SK-N-MC (cell line): ENCODE measurements around the gene MAPK8IP3.

Source experiments
- DNase-seq: peaks from one replicate; pipeline ENCODE4 v3.0.0-alpha.2; 2011; ENCODE audit warnings: low read depth, low spot score
- H3K27ac ChIP-seq: fragments of 200-600 bp; sonication (generic); 2 replicates; pipeline ENCODE4 v1.5.1; 2016; ENCODE audit warnings: mixed run types
- H3K36me3 ChIP-seq: fragments of 200-600 bp; sonication (generic); 2 replicates; pipeline ENCODE4 v1.6.1; 2017; ENCODE audit warnings: antibody characterized with exemption, low read length, mixed read lengths; ENCODE audit not compliant: insufficient read depth
- H3K4me3 ChIP-seq: fragments of 200-600 bp; sonication (generic); 2 replicates; pipeline ENCODE4 v1.5.1; 2016
- H3K9ac ChIP-seq: fragments of 200-600 bp; sonication (generic); 2 replicates; pipeline ENCODE4 v1.8.0; 2017; ENCODE audit warnings: mixed run types, mixed read lengths; ENCODE audit not compliant: insufficient read length
- H3K9me3 ChIP-seq: fragments of 200-600 bp; sonication (generic); 2 replicates; pipeline ENCODE4 v1.6.1; 2017; ENCODE audit warnings: low read depth, mild to moderate bottlenecking, antibody characterized with exemption, low read length, moderate library complexity, mixed read lengths
- EZH2 ChIP-seq: fragments of 200-600 bp; sonication (generic); IDR thresholded peaks from one replicate; pipeline ENCODE4 v1.6.1; 2017; ENCODE audit warnings: antibody characterized with exemption
- FOXP2 ChIP-seq: optimal IDR thresholded peaks from 2 replicates; pipeline ENCODE3; 2011; ENCODE audit warnings: mild to moderate bottlenecking, moderate library complexity; ENCODE audit not compliant: insufficient read depth; ENCODE audit errors: extremely low read length, control extremely low read depth
- POLR2AphosphoS5 ChIP-seq: IDR thresholded peaks from 2 replicates; pipeline ENCODE4 v1.6.1; 2012; ENCODE audit warnings: mild to moderate bottlenecking, low read depth, low read length, borderline replicate concordance

Gene MAPK8IP3

DNA sequence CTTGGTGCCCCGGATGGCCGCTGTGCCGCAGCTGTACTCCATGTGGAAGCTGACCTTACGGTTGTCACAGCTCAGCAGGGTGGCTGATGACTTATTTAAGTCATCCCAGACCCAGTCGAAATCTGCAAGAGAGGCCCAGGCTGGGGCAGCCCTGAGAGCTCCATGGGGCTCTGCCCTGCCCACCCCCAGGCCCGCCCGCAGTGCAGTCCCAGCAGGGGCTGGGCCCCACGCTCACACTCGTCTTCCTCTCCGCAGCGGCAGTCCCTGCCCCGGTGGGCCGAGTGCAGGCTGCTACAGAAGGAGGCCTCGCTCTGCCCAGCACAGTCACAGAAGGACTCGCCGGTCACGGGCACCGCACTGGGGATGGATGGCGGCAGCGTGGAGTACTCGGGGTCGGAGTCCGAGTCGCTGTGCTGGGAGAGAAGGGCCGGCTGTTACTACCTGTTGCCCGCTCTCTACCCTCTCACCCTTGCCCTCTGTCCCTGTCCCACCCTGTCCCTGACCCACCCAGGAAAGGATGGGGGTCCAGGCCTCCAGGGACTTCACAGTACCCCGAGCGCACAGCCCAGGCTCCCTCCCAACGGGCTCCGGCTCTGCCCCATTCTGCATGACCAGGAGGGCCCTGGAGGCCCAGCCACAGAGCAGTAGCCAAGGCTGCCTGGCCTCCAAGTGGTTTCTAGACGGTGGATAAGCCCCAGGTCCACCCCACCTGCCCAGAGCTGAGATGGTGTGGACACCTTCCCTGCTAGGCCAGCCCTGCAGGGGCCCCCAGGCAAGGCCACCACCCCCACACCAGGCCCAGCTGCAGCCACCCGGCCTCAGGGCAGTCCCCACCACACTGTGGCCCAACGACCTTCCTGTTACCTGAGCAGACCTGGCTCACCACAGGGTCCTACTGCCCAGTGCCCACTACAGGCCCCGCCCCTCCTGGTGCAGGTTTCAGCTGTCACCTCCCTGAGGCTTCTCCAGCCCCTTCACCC is 72.5 kb downstream of the MAPK8IP3 start:
- no peak for DNase-seq
- Histone ChIP-seq H3K4me3 (no peak overlapping the region), H3K27ac (no peak overlapping the region), H3K36me3 (no peaks in the 10 kb centered on the region; the same call in 1 of the 2 replicates), H3K9ac (no peak overlapping the region), H3K9me3 (no peaks in the 10 kb centered on the region)
- TF ChIP-seq FOXP2 (no peak), EZH2 (no peak), POLR2AphosphoS5 (no peak; the same call in 1 of the 2 replicates)

DNA sequence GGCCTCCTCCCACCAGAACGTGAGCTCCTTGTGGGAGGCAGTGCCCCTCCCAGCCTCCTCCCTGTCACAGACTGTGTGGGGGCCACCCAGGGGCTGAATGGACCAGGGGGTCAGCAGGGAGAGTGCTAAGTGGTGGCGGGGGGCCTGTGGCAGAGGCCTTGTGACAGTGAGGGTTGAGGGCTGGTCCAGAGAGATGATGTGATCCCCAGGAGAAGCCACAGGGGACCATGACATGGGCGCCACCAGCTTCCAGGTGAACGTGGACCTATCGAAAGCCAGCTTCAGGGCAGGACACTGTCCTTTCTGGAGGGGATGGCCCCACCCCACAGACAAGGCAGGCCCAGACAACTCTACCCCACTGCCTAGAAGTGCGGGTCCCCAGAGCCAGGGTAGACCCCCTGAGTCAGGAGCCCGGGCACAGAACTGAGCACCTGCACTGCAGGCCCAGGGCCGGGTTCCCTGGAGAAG is 73.3 kb downstream of the MAPK8IP3 start:
- no peak for TF ChIP-seq EZH2
- H3K36me3 ChIP-seq = no peaks in the 10 kb centered on the region; the same call in 1 of the 2 replicates
- no peak overlapping the region for H3K4me3 ChIP-seq
- H3K9me3 ChIP-seq = no peaks in the 10 kb centered on the region
- no peak overlapping the region for H3K27ac ChIP-seq
- no peak for DNase-seq
- H3K9ac ChIP-seq = no peak overlapping the region

DNA sequence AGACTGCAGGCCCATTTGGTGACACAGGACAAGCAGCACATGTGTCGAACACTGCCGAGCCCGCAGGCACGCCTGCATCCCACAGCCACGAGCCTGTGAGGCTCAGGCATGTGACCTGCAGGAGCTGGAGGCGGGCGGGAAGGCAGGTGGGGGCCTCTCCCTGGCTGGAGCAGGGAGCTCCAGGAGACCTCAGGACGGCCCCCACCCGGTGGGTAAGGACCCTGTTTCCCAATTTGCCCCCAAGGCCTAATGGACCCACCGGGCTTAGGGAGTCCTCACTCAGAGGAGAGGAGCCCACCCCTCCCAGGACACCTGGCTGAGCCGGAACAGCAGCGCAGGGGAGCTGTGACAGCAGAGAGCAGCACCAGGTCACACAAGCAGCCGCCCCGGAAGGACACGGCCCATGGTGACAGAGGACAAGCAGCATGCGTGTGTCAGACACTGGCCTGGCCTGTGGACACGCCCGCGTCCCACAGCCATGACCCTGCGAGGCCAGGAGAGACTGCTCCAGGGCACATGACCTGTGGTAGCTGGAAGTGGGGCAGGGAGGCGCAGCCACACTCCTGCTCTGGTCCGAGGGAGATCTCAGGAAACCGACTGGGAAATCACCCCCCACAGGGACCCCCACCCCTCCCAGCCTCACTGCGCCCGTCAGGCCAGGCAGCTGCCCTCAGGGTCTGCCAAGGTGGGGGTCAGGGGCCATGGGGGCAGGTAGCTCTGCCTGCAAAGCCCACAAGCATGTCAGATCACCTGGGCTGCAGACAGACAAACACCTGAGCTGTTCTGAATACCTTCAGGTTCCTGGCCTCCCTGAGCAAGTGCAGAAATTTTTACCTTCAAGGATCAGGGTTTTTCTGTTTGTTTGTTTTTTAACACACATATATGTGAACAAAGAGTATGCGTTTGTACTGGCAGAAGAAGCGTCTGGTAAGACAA is 74.0 kb downstream of the MAPK8IP3 start:
- Histone ChIP-seq H3K36me3 (no peaks in the 10 kb centered on the region; the same call in 1 of the 2 replicates), H3K9ac (no peak overlapping the region)

DNA sequence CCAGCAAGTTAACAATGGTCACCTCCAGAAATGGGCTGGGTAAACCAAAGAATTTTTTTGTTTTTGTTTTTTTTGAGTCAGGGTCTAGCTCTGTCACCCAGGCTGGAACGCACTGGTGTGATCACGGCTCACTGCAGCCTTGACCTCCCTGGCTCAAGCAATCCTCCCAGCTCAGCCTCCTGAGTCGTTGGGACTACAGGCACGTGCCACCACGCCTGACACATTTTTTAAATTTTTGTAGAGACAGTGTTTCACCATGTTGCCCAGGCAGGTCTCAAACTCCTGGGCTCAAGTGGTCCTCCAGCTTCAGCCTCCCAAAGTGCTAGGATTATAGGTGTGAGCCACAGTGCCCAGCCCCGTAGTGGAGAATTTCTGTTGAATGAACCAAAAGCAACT is 74.7 kb downstream of the MAPK8IP3 start:
- no peak for DNase-seq
- Histone ChIP-seq H3K9ac (no peak overlapping the region), H3K9me3 (no peaks in the 10 kb centered on the region), H3K27ac (no peak overlapping the region), H3K36me3 (no peaks in the 10 kb centered on the region; the same call in 1 of the 2 replicates), H3K4me3 (no peak overlapping the region)
- TF ChIP-seq FOXP2 (no peak), POLR2AphosphoS5 (no peak)

More for the DNA sequence above, 74.0 kb downstream of the MAPK8IP3 start:
- DNase-seq = no peak
- Histone ChIP-seq H3K9me3 (no peaks in the 10 kb centered on the region), H3K27ac (no peak overlapping the region), H3K4me3 (no peak overlapping the region)
- TF ChIP-seq POLR2AphosphoS5 = peak; percentile 61
- no peak for TF ChIP-seq EZH2
- TF ChIP-seq FOXP2 = no peak

DNA sequence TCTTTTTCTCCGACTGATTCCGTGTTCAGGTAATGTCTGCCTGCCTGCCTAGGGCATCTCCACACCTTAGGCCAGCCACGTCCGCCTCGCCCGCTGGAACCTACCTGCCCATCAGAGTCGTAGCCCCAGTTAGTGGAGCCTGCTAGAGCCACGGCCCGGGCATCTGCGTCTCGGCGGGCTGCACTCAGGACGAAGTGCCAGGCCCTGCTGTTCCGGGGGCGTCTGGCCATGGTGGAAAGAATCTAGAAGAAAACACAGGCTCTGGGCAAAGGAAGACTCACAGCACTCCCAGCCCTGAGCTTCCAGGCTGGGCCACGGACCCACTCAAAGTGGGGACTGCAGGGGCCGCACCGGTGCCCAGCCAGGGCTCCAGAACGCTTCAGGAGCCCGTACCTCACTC is 75.3 kb downstream of the MAPK8IP3 start:
- peak overlapping the region; percentile 76 for H3K9ac ChIP-seq
- H3K4me3 ChIP-seq = peak overlapping the region; percentile 92
- H3K9me3 ChIP-seq = no peaks in the 10 kb centered on the region
- TF ChIP-seq FOXP2 = no peak
- no peaks in the 10 kb centered on the region; the same call in 1 of the 2 replicates for H3K36me3 ChIP-seq
- H3K27ac ChIP-seq = no peak overlapping the region
- no peak for DNase-seq

DNA sequence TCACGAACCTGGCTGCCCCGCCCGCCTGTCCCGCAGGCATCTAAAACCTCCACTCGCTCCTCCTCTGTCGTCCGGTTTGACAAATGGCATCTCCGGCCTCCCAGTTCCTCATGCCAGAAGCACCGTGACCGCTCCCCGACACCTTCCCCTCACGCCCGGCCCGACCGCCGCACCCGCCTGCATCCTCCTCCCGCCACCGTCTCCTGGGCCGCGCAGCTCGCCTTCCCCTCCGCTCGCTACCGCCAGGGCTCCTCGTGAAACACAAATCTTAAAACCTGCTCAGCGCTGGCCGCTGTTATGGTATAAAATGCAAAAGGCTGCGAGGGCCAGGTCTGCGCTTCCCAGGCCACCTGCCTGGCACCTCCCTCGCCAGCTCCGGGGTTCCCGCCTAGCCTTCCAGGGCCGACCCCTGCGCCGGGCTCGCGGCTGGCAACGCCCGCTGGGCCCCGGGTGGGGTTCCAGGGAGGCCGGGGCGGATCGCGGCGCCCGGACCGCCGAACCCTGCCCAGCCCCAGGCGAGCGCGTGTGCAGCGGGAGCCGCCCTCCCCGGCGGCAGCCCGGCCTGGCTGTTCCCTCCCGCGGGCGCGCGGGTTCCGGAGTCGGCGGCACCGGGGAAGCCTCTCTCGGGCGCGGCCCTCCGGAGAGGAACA is 75.9 kb downstream of the MAPK8IP3 start:
- peak overlapping the region; percentile 92 for H3K4me3 ChIP-seq
- no peak for DNase-seq
- H3K27ac ChIP-seq = no peak overlapping the region
- no peaks in the 10 kb centered on the region for H3K9me3 ChIP-seq
- no peaks in the 10 kb centered on the region; the same call in 1 of the 2 replicates for H3K36me3 ChIP-seq
- H3K9ac ChIP-seq = peak overlapping the region; percentile 76
- TF ChIP-seq POLR2AphosphoS5 = no peak
- no peak for TF ChIP-seq FOXP2
- TF ChIP-seq EZH2 = no peak

DNA sequence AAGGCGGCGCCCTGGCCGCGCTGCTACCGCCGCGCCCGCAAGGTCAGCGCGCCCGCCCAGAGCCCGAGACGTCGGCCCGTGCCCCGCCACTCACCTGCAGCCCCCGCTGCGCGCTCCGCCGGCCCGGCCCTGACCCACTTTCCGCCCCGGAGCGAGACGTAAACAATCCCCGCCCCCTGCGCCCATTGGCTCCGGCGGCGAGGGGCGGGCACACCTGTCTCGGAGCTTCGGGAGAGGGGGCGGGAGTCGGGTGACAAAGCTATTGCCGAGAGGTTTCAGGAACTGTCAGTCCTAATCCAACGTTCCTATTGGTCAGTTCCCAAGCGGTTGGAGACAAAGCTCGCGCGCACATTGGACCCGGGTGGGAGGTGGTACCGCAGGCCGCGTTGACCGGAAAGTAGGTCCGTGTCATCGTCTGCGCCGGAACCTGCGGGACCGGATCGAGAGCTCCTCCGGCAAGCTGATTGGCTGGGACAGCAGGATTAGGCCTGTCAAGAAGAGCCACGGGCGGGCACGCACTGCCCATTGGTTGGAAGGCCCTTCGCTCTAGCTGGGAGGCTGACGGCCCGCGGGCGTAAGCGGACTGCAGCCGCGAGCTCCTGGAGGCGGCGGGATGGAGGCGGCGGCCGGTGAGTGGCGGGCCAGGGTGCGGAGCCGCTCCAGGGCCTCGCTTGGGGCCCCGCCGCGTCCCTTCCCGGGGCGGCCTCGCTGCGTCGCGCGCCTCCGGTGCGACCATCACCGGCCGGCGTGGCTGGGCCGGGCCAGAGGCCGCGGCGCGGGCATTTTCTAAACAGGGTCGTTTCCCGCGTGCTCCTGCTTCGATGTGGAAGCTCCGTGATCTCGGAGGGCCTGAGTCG is 76.6 kb downstream of the MAPK8IP3 start, which contains the start of the genes NUBP2 and SPSB3:
Gene NUBP2, plus strand, starts transcription at position 553 of the 857 bp plus-strand sequence. Its CDS starts 61 bp downstream, at position 614.
Gene SPSB3, minus strand, starts transcription at position 164 of the 857 bp plus-strand sequence. CDS start 1,088 bp downstream, outside the sequence.
- Histone ChIP-seq H3K9ac (peak within 1 kb of the TSS; percentile 78), H3K4me3 (peak within 1 kb of the TSS; percentile 92), H3K9me3 (no peaks in the 10 kb centered on the region), H3K27ac (peak within 1 kb of the TSS; percentile 52; the same call in 1 of the 2 replicates), H3K36me3 (no peaks in the 10 kb centered on the region; the same call in 1 of the 2 replicates)
- TF ChIP-seq FOXP2 (peak; percentile 58), POLR2AphosphoS5 (peak; percentile 66; the same call in 1 of the 2 replicates), EZH2 (no peak)
- peak; percentile 99 for DNase-seq
